ENCODE data around the gene SH3RF1. TPM values are rescaled to one million over a fixed set of nuclear protein-coding genes. Genes with fewer than 3 reads are reported as not detected.
A peak's percentile ranks its signal among the peaks of the same experiment; 100 is the strongest.

Gene SH3RF1
- total RNA-seq, 1 donor from 2014 or later: 17.1 TPM

GRCh38 chr4:169115897-169116254 lies 154.9 kb downstream of the SH3RF1 start:
- Histone ChIP-seq H4K20me1 (ENCODE audit: low read depth) (no peaks in the 10 kb centered on the region), H3K9ac (no peak overlapping the region), H2AFZ (replicated peaks) (no peak overlapping the region), H3K79me2 (ENCODE audit: low read depth) (no peaks in the 10 kb centered on the region), H3K27me3 (no peaks in the 10 kb centered on the region), H3K36me3 (peaks cover 11% of the 10 kb centered on the region), H3K4me2 (no peak overlapping the region), H3K4me1 (no peaks in the 10 kb centered on the region), H3F3A (ENCODE audit: low read depth) (no peaks in the 10 kb centered on the region), H3K4me3 (no peak overlapping the region), H3K27ac (no peak overlapping the region), H3K9me3 (ENCODE audit: low read depth) (peaks cover 2% of the 10 kb centered on the region)
- peak overlapping the region; percentile 51 for H3K27ac Mint-ChIP-seq
- peaks cover 49% of the 10 kb centered on the region for H3K36me3 Mint-ChIP-seq
- no peak for DNase-seq (ENCODE audit: low spot score)
- no peak overlapping the region for H3K4me3 Mint-ChIP-seq
- H3K4me1 Mint-ChIP-seq: peaks cover 11% of the 10 kb centered on the region
- TF ChIP-seq CTCF (IDR thresholded peaks at IDR 0.05) (no peak), EZH2 (IDR thresholded peaks at IDR 0.05) (no peak), EZH2phosphoT487 (IDR thresholded peaks at IDR 0.05) (no peak)
- no peaks in the 10 kb centered on the region for H3K27me3 Mint-ChIP-seq (ENCODE audit: insufficient read depth, low read depth)
- H3K9me3 Mint-ChIP-seq: no peaks in the 10 kb centered on the region

GRCh38 chr4:169115144-169115896 lies 155.4 kb downstream of the SH3RF1 start:
- H3K9me3 Mint-ChIP-seq: no peaks in the 10 kb centered on the region
- DNase-seq (ENCODE audit: low spot score): no peak
- no peak overlapping the region for H3K4me2 ChIP-seq
- H3K27me3 Mint-ChIP-seq (ENCODE audit: insufficient read depth, low read depth): no peaks in the 10 kb centered on the region
- H4K20me1 ChIP-seq (ENCODE audit: low read depth): no peaks in the 10 kb centered on the region
- H3K36me3 Mint-ChIP-seq: peaks cover 52% of the 10 kb centered on the region
- no peak overlapping the region for H3K9ac ChIP-seq
- no peak for TF ChIP-seq EZH2phosphoT487 (IDR thresholded peaks at IDR 0.05)
- TF ChIP-seq CTCF (IDR thresholded peaks at IDR 0.05): no peak
- no peak for TF ChIP-seq EZH2 (IDR thresholded peaks at IDR 0.05)
- H3K36me3 ChIP-seq: peaks cover 8% of the 10 kb centered on the region
- no peaks in the 10 kb centered on the region for H3F3A ChIP-seq (ENCODE audit: low read depth)
- peak overlapping the region; percentile 29 for H3K27ac Mint-ChIP-seq
- no peaks in the 10 kb centered on the region for H3K27me3 ChIP-seq
- no peak overlapping the region for H2AFZ ChIP-seq (replicated peaks)
- H3K4me1 ChIP-seq: no peaks in the 10 kb centered on the region
- no peaks in the 10 kb centered on the region for H3K79me2 ChIP-seq (ENCODE audit: low read depth)
- H3K4me3 Mint-ChIP-seq: no peak overlapping the region
- H3K4me1 Mint-ChIP-seq: peaks cover 11% of the 10 kb centered on the region
- no peak overlapping the region for H3K27ac ChIP-seq
- no peak overlapping the region for H3K4me3 ChIP-seq
- H3K9me3 ChIP-seq (ENCODE audit: low read depth): peaks cover 2% of the 10 kb centered on the region

- no peak overlapping the region for H3K4me3 Mint-ChIP-seq
- Histone ChIP-seq H3K36me3 (peaks cover 3% of the 10 kb centered on the region), H2AFZ (replicated peaks) (no peak overlapping the region), H4K20me1 (ENCODE audit: low read depth) (no peaks in the 10 kb centered on the region), H3K9ac (no peak overlapping the region), H3K4me2 (no peak overlapping the region), H3K27me3 (no peaks in the 10 kb centered on the region), H3K4me1 (no peaks in the 10 kb centered on the region), H3K79me2 (ENCODE audit: low read depth) (no peaks in the 10 kb centered on the region), H3K9me3 (ENCODE audit: low read depth) (peaks cover 2% of the 10 kb centered on the region), H3F3A (ENCODE audit: low read depth) (no peaks in the 10 kb centered on the region), H3K4me3 (no peak overlapping the region), H3K27ac (peak overlapping the region; percentile 36)
- H3K36me3 Mint-ChIP-seq: peaks cover 53% of the 10 kb centered on the region
- H3K9me3 Mint-ChIP-seq: no peaks in the 10 kb centered on the region
- no peak overlapping the region for H3K27ac Mint-ChIP-seq
- peaks cover 11% of the 10 kb centered on the region for H3K4me1 Mint-ChIP-seq
- no peaks in the 10 kb centered on the region for H3K27me3 Mint-ChIP-seq (ENCODE audit: insufficient read depth, low read depth)
- TF ChIP-seq EZH2 (IDR thresholded peaks at IDR 0.05): no peak
- TF ChIP-seq CTCF (IDR thresholded peaks at IDR 0.05): no peak
- TF ChIP-seq EZH2phosphoT487 (IDR thresholded peaks at IDR 0.05): no peak
- no peak for DNase-seq (ENCODE audit: low spot score)
Observed at GRCh38 chr4:169114341-169114974, 156.3 kb downstream of the SH3RF1 start.

Measured in neural progenitor cell (in vitro differentiated cells).